ENCODE measurements around the gene IKZF2.

GRCh38 chr2:212973347-212973746 lies 178.1 kb downstream of the IKZF2 start:
- no peak for TF ChIP-seq POLR2A (IDR thresholded peaks at IDR 0.05; ENCODE audit: low read depth, low read length)
- no peak for TF ChIP-seq POLR2AphosphoS5 (IDR thresholded peaks at IDR 0.05; ENCODE audit: low read depth, low read length)
- TF ChIP-seq TAF1 (IDR thresholded peaks at IDR 0.05; ENCODE audit: borderline replicate concordance, low read depth, low read length) = no peak
